Upper lobe of left lung (tissue), 6 donors: ENCODE data around the gene GALNS. TPM values are rescaled to one million over a fixed set of nuclear protein-coding genes. Genes with fewer than 3 reads are reported as not detected.
A peak's percentile ranks its signal among the peaks of the same experiment; 100 is the strongest.

ENCODE experiments used
- ATAC-seq, 2 donors: fragments of 200-7000 bp; cut with Tn5 transposase; one replicate each; pipeline ENCODE4 v1.9.1; 2022; ENCODE audit warnings: mild to moderate bottlenecking in 2 of 2, moderate library complexity in 2 of 2; ENCODE audit not compliant: low FRiP score in 2 of 2
- DNase-seq, 2 donors: peaks; one replicate each; pipeline ENCODE4 v3.0.0-alpha.2; 2019 to 2020
- H3K27ac ChIP-seq, 4 donors: fragments of 200-600 bp; sonication (generic); one replicate each; pipeline ENCODE4 v1.5.1; 2016 to 2019
- H3K27me3 ChIP-seq, 4 donors: fragments of 200-600 bp; sonication (generic); one replicate each; pipeline ENCODE4 v1.5.1; 2017 to 2019
- H3K36me3 ChIP-seq, 4 donors: fragments of 200-600 bp; sonication (generic); one replicate each; pipeline ENCODE4 v1.5.1; 2016 to 2019
- H3K4me1 ChIP-seq, 4 donors: fragments of 200-600 bp; sonication (generic); one replicate each; pipeline ENCODE4 v1.5.1; 2018 to 2019
- H3K4me3 ChIP-seq, 4 donors: fragments of 200-600 bp; sonication (generic); one replicate each; pipeline ENCODE4 v1.5.1; 2017 to 2019; ENCODE audit warnings: mild to moderate bottlenecking in 2 of 4, moderate library complexity in 1 of 4
- H3K9me3 ChIP-seq, 4 donors: fragments of 200-600 bp; sonication (generic); one replicate each; pipeline ENCODE4 v1.5.1; 2018 to 2019
- CTCF ChIP-seq, 6 experiments: fragments of 450-650 bp in 4 of 6; fragments of 200-600 bp in 2 of 6; sonication (generic) in 2 of 6; IDR thresholded peaks; one replicate each; pipeline ENCODE4 v1.5.1; 2016 to 2019; ENCODE audit warnings: antibody characterized with exemption in 6 of 6
- EP300 ChIP-seq, 4 donors: sonication (generic); formaldehyde crosslinking; IDR thresholded peaks; one replicate each; pipeline ENCODE4 v1.5.1; 2017; ENCODE audit warnings: antibody characterized with exemption in 4 of 4, control low read depth in 2 of 4
- POLR2A ChIP-seq, 4 donors: fragments of 450-650 bp; IDR thresholded peaks; one replicate each; pipeline ENCODE4 v1.5.1; 2016 to 2017; ENCODE audit warnings: antibody characterized with exemption in 4 of 4, mild to moderate bottlenecking in 2 of 4
- POLR2AphosphoS5 ChIP-seq, 2 donors: sonication (generic); formaldehyde crosslinking; IDR thresholded peaks; one replicate each; pipeline ENCODE4 v1.5.1; 2017; ENCODE audit warnings: antibody characterized with exemption in 2 of 2
- WGBS, 2 donors: methylation state at CpG; one replicate each; pipeline ENCODE4 v1.1.5; 2017 to 2018; 5-methylcytosine and 5-hydroxymethylcytosine counted together
- total RNA-seq, 6 donors: library from RNA; depleted of rRNA in 4 of 6; stranded (reverse); fragments of >200 nt in 4 of 6; gene quantifications; one replicate each; pipeline versions ENCODE4 v1.1.0 to v1.2.1, GENCODE V29; 2016 to 2021
- donor health status: DM: no; HTN: no; CAD: no; lungs with moderate emphysema.
- donor health status: DM: no; HTN: yes; CAD: no; lungs with severe emphysema.

The GALNS gene
- total RNA-seq, 6 donors from 2014 or later = 24.8 to 140 (median 45.6) TPM

- peak in 1 of 2 donors; percentile 51 for DNase-seq
- no peak for TF ChIP-seq CTCF (IDR thresholded peaks at IDR 0.05)
- no peak for TF ChIP-seq EP300 (IDR thresholded peaks at IDR 0.05)
- TF ChIP-seq POLR2AphosphoS5 (IDR thresholded peaks at IDR 0.05) = no peak
- TF ChIP-seq POLR2A (IDR thresholded peaks at IDR 0.05) = no peak
- Histone ChIP-seq H3K4me1 (peaks cover 26 to 37% (median 32%) of the 10 kb centered on the region in 4 donors), H3K4me3 (no peak overlapping the region), H3K36me3 (peaks cover 0 to 10% (median 5%) of the 10 kb centered on the region in 4 donors), H3K27me3 (no peaks in the 10 kb centered on the region), H3K27ac (no peak overlapping the region), H3K9me3 (no peaks in the 10 kb centered on the region)
- ATAC-seq = no peak
- 89 to 91% methylated on average over 13 of the region's 13 CpGs for WGBS, 2 donors
These were observed 42.6 kb downstream of the GALNS start for GRCh38 chr16:88814144-88814502.

GRCh38 chr16:88813269-88814143 lies 43.2 kb downstream of the GALNS start:
- Histone ChIP-seq H3K4me3 (peak overlapping the region in 1 of 4 donors; percentile 92), H3K4me1 (peaks cover 26 to 37% (median 32%) of the 10 kb centered on the region in 4 donors), H3K27me3 (no peaks in the 10 kb centered on the region), H3K27ac (peak overlapping the region in 3 of 4 donors; percentile 90 to 92 (median 92)), H3K9me3 (no peaks in the 10 kb centered on the region), H3K36me3 (peaks cover 0 to 17% (median 9%) of the 10 kb centered on the region in 4 donors)
- ATAC-seq (no peak), DNase-seq (peak in 1 of 2 donors; percentile 56)
- WGBS, 2 donors = 68 to 69% methylated on average over 17 to 26 of the region's 26 CpGs
- TF ChIP-seq POLR2A (IDR thresholded peaks at IDR 0.05) = no peak
- TF ChIP-seq POLR2AphosphoS5 (IDR thresholded peaks at IDR 0.05) = no peak
- TF ChIP-seq CTCF (IDR thresholded peaks at IDR 0.05) = no peak
- TF ChIP-seq EP300 (IDR thresholded peaks at IDR 0.05) = no peak

- DNase-seq (peak; percentile 73 to 84), ATAC-seq (peak in 1 of 2 donors; percentile 21)
- Histone ChIP-seq H3K4me3 (peak overlapping the region; percentile 59 to 97 (median 80)), H3K4me1 (peaks cover 26 to 37% (median 32%) of the 10 kb centered on the region in 4 donors), H3K27me3 (no peaks in the 10 kb centered on the region), H3K9me3 (no peaks in the 10 kb centered on the region), H3K36me3 (peaks cover 0 to 22% (median 12%) of the 10 kb centered on the region in 4 donors), H3K27ac (peak overlapping the region; percentile 90 to 93 (median 92))
- TF ChIP-seq CTCF (IDR thresholded peaks at IDR 0.05) (peak in 1 of 6 experiments; percentile 9), EP300 (IDR thresholded peaks at IDR 0.05) (no peak), POLR2AphosphoS5 (IDR thresholded peaks at IDR 0.05) (peak in 1 of 2 donors; percentile 5)
- WGBS, 2 donors = 34 to 39% methylated on average over 31 to 37 of the region's 37 CpGs
These were observed 44.1 kb downstream of the GALNS start for GRCh38 chr16:88812513-88813268.

- Histone ChIP-seq H3K9me3 (no peaks in the 10 kb centered on the region), H3K36me3 (peaks cover 0 to 22% (median 10%) of the 10 kb centered on the region in 4 donors), H3K4me1 (peaks cover 26 to 37% (median 32%) of the 10 kb centered on the region in 4 donors), H3K27ac (peak within 1 kb of the TSS; percentile 90 to 93 (median 92)), H3K27me3 (no peaks in the 10 kb centered on the region), H3K4me3 (peak within 1 kb of the TSS; percentile 59 to 97 (median 85))
- ATAC-seq (peak; percentile 95 to 96), DNase-seq (peak; percentile 94 to 100)
- 0 to 2% methylated on average over 5 to 12 of the region's 84 CpGs for WGBS, 2 donors
- TF ChIP-seq CTCF (IDR thresholded peaks at IDR 0.05) (peak; percentile 15 to 66 (median 48)), POLR2AphosphoS5 (IDR thresholded peaks at IDR 0.05) (peak; percentile 77 to 85), EP300 (IDR thresholded peaks at IDR 0.05) (peak in 1 of 4 donors; percentile 27), POLR2A (IDR thresholded peaks at IDR 0.05) (peak in 2 of 4 donors; percentile 73 to 87)
These were observed 44.8 kb downstream of the GALNS start, which contains the start of gene APRT for GRCh38 chr16:88811769-88812512. APRT (minus strand) TSS chr16:88811928; CDS start chr16:88811899, 29 bp downstream.
